Neural cell (in vitro differentiated cells): ENCODE results near the gene CCNY. TPM values are rescaled to one million over a fixed set of nuclear protein-coding genes. Genes with fewer than 3 reads are reported as not detected.
"Not testable (repeated sequence)": the region's sequence is repeated elsewhere in the genome, so short reads cannot be mapped to it uniquely, and the experiment has no call there.

ENCODE experiments used
- H2AFZ ChIP-seq: fragments of 200-600, 300-800 bp; sonication (generic), shearing (Covaris generic); 2 replicates; pipeline ENCODE4 v1.6.0; 2014; ENCODE audit warnings: low read depth, mild to moderate bottlenecking, antibody characterized with exemption, low read length, moderate library complexity
- H3F3A ChIP-seq: fragments of 200-600 bp; shearing (Covaris generic); 2 replicates; pipeline ENCODE4 v1.6.1; 2016; ENCODE audit warnings: mild to moderate bottlenecking, moderate library complexity, mixed read lengths, antibody characterized with exemption, low read length; ENCODE audit not compliant: insufficient read depth, poor library complexity, severe bottlenecking
- H3K27ac ChIP-seq: fragments of 200-600, 300-800 bp; sonication (generic), shearing (Covaris generic); 2 replicates; pipeline ENCODE4 v1.5.1; 2014; ENCODE audit warnings: mild to moderate bottlenecking, low read length, moderate library complexity
- H3K27me3 ChIP-seq: fragments of 300-800, 200-600 bp; sonication (generic), shearing (Covaris generic); 2 replicates; pipeline ENCODE4 v1.6.0; 2014; ENCODE audit warnings: mild to moderate bottlenecking, low read depth, low read length, moderate library complexity; ENCODE audit not compliant: insufficient read depth
- H3K36me3 ChIP-seq: fragments of 300-800, 200-600 bp; sonication (generic), shearing (Covaris generic); 2 replicates; pipeline ENCODE4 v1.5.1; 2014; ENCODE audit warnings: mild to moderate bottlenecking, antibody characterized with exemption, low read length, moderate library complexity; ENCODE audit not compliant: insufficient read depth
- H3K4me2 ChIP-seq: fragments of 300-800, 200-600 bp; sonication (generic), shearing (Covaris generic); 2 replicates; pipeline ENCODE4 v1.6.0; 2014; ENCODE audit warnings: mild to moderate bottlenecking, low read length
- H3K4me3 ChIP-seq: fragments of 300-800, 200-600 bp; sonication (generic), shearing (Covaris generic); 2 replicates; pipeline ENCODE4 v1.5.1; 2014; ENCODE audit warnings: mild to moderate bottlenecking, low read length, moderate library complexity
- H3K79me2 ChIP-seq: fragments of 200-600 bp; shearing (Covaris generic); replicated peaks from 2 replicates; pipeline ENCODE4 v1.6.0; 2014; ENCODE audit warnings: mild to moderate bottlenecking, low read length, moderate library complexity; ENCODE audit not compliant: insufficient read depth
- H3K9ac ChIP-seq: fragments of 300-800, 200-600 bp; sonication (generic), shearing (Covaris generic); 2 replicates; pipeline ENCODE4 v1.6.1; 2016; ENCODE audit warnings: mild to moderate bottlenecking, low read length, mixed read lengths
- H3K9me2 ChIP-seq: fragments of 200-600 bp; shearing (Covaris generic); 2 replicates; pipeline ENCODE4 v1.6.1; 2016; ENCODE audit warnings: mild to moderate bottlenecking, low read length, mixed read lengths; ENCODE audit not compliant: insufficient read depth
- H3K9me3 ChIP-seq: fragments of 200-600, 300-800 bp; sonication (generic), shearing (Covaris generic); 2 replicates; pipeline ENCODE4 v1.6.1; 2016; ENCODE audit warnings: mild to moderate bottlenecking, mixed run types, low read length, moderate library complexity, mixed read lengths
- H4K20me1 ChIP-seq: fragments of 200-600 bp; shearing (Covaris generic); 2 replicates; pipeline ENCODE4 v1.6.1; 2016; ENCODE audit warnings: mild to moderate bottlenecking, mixed run types; ENCODE audit not compliant: insufficient read depth
- EP300 ChIP-seq: fragments of 450-650 bp; conservative IDR thresholded peaks from 2 replicates; pipeline ENCODE4 v1.6.1; 2014; ENCODE audit warnings: antibody characterized with exemption, mild to moderate bottlenecking, moderate library complexity; ENCODE audit not compliant: poor library complexity, severe bottlenecking
- EZH2 ChIP-seq: fragments of 200-600, 300-800 bp; shearing (Covaris generic), sonication (generic); IDR thresholded peaks from 2 replicates; pipeline ENCODE4 v1.6.1; 2014; ENCODE audit warnings: antibody characterized with exemption, low read length, borderline replicate concordance, mild to moderate bottlenecking; ENCODE audit not compliant: insufficient read depth, poor library complexity, severe bottlenecking
- MXI1 ChIP-seq: fragments of 450-650 bp; conservative IDR thresholded peaks from 2 replicates; pipeline ENCODE4 v1.6.1; 2014; ENCODE audit warnings: antibody characterized with exemption, mild to moderate bottlenecking; ENCODE audit not compliant: poor library complexity, severe bottlenecking
- POLR2AphosphoS5 ChIP-seq: IDR thresholded peaks from 2 replicates; pipeline ENCODE4 v1.6.1; 2012
- RAD21 ChIP-seq: fragments of 450-650 bp; conservative IDR thresholded peaks from 2 replicates; pipeline ENCODE4 v1.6.1; 2014; ENCODE audit warnings: antibody characterized with exemption, mild to moderate bottlenecking, moderate library complexity
- REST ChIP-seq: IDR thresholded peaks from 2 replicates; pipeline ENCODE4 v1.6.1; 2012; ENCODE audit warnings: borderline replicate concordance
- SMC3 ChIP-seq: fragments of 450-650 bp; conservative IDR thresholded peaks from 2 replicates; pipeline ENCODE4 v1.6.1; 2014; ENCODE audit warnings: antibody characterized with exemption, mild to moderate bottlenecking, moderate library complexity; ENCODE audit not compliant: poor library complexity
- TAF1 ChIP-seq: IDR thresholded peaks from 2 replicates; pipeline ENCODE4 v1.6.1; 2012; ENCODE audit warnings: low read depth
- polyA plus RNA-seq: library from polyadenylated mRNA; depleted of rRNA; stranded (reverse); fragments of >200 nt; gene quantifications from 2 replicates; pipeline ENCODE4 v1.2.3, GENCODE V29; 2014
- TF ChIP-seq, protein P1 (sequence below): fragments of 450-650 bp; IDR thresholded peaks from 2 replicates; pipeline ENCODE4 v1.5.1; 2014; ENCODE audit warnings: antibody characterized with exemption, mild to moderate bottlenecking, moderate library complexity; ENCODE audit not compliant: poor library complexity, severe bottlenecking

The CCNY gene
- polyA plus RNA-seq, 1 donor from 2014 or later = 36.4 TPM

DNA sequence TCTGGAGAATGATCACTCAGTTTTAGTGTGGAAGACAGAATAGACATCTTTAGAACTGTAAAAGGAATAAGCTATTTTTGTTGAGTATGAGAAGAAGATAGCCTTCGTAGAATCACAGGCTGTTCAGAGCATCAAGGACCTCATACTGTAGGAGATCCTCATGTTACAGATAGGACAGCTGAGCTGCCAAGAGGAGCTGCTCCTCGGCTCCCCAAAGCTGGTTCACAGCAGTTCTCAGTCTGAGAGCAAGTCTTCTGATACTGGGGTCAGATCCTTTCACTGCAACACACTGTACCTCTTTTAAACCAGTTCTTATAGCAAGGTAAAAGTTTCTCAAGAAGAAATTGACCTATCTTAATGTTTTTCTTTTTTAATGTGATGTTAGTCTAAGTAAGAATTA, 17.1 kb downstream of the CCNY start:
- no peaks in the 10 kb centered on the region for H3K36me3 ChIP-seq
- H3F3A ChIP-seq = no peaks in the 10 kb centered on the region
- no peaks in the 10 kb centered on the region for H3K9me3 ChIP-seq
- H3K27me3 ChIP-seq = no peaks in the 10 kb centered on the region
- no peak overlapping the region for H3K4me2 ChIP-seq
- peaks cover 53% of the 10 kb centered on the region for H3K79me2 ChIP-seq
- H2AFZ ChIP-seq = no peak overlapping the region
- TF ChIP-seq MXI1 = no peak
- TF ChIP-seq, protein P1, sequence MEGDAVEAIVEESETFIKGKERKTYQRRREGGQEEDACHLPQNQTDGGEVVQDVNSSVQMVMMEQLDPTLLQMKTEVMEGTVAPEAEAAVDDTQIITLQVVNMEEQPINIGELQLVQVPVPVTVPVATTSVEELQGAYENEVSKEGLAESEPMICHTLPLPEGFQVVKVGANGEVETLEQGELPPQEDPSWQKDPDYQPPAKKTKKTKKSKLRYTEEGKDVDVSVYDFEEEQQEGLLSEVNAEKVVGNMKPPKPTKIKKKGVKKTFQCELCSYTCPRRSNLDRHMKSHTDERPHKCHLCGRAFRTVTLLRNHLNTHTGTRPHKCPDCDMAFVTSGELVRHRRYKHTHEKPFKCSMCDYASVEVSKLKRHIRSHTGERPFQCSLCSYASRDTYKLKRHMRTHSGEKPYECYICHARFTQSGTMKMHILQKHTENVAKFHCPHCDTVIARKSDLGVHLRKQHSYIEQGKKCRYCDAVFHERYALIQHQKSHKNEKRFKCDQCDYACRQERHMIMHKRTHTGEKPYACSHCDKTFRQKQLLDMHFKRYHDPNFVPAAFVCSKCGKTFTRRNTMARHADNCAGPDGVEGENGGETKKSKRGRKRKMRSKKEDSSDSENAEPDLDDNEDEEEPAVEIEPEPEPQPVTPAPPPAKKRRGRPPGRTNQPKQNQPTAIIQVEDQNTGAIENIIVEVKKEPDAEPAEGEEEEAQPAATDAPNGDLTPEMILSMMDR = no peak
- TF ChIP-seq REST = no peak
- no peak for TF ChIP-seq SMC3
- no peak for TF ChIP-seq TAF1
- H4K20me1 ChIP-seq = no peaks in the 10 kb centered on the region
- H3K9ac ChIP-seq = no peak overlapping the region
- H3K4me3 ChIP-seq = no peak overlapping the region
- H3K9me2 ChIP-seq = no peaks in the 10 kb centered on the region
- H3K27ac ChIP-seq = no peak overlapping the region

DNA sequence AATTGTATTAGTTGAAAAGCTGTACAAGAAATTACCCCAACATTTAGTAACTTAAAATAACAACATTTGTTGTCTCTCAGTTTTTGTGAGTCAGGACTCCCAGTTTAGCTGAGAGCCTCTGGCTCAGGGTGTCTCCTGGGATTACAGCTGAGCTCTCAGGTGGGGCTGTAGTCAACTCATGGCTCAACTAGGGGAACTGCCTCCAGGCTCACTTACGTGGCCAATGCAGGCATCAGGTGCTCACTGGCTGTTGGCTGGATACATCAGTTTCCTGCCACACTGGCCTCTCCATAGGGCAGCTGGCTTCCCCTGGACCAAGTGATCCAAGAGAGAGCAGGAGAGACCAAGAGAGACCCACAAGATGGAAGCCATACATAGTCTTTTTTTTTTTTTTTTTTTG, 17.5 kb downstream of the CCNY start:
- H3K9me2 ChIP-seq = no peaks in the 10 kb centered on the region
- no peak overlapping the region for H3K4me3 ChIP-seq
- no peak for TF ChIP-seq RAD21
- no peak for TF ChIP-seq EZH2
- TF ChIP-seq REST = no peak
- TF ChIP-seq, protein P1 = no peak
- no peak for TF ChIP-seq POLR2AphosphoS5
- no peak for TF ChIP-seq MXI1
- TF ChIP-seq SMC3 = no peak
- TF ChIP-seq TAF1 = no peak
- TF ChIP-seq EP300 = no peak
- no peaks in the 10 kb centered on the region for H3K27me3 ChIP-seq
- H4K20me1 ChIP-seq = no peaks in the 10 kb centered on the region
- H3K36me3 ChIP-seq = no peaks in the 10 kb centered on the region
- no peaks in the 10 kb centered on the region for H3F3A ChIP-seq
- H3K4me2 ChIP-seq = no peak overlapping the region
- no peak overlapping the region for H2AFZ ChIP-seq
- no peaks in the 10 kb centered on the region for H3K9me3 ChIP-seq
- no peak overlapping the region for H3K9ac ChIP-seq
- H3K27ac ChIP-seq = no peak overlapping the region
- H3K79me2 ChIP-seq = peaks cover 53% of the 10 kb centered on the region

DNA sequence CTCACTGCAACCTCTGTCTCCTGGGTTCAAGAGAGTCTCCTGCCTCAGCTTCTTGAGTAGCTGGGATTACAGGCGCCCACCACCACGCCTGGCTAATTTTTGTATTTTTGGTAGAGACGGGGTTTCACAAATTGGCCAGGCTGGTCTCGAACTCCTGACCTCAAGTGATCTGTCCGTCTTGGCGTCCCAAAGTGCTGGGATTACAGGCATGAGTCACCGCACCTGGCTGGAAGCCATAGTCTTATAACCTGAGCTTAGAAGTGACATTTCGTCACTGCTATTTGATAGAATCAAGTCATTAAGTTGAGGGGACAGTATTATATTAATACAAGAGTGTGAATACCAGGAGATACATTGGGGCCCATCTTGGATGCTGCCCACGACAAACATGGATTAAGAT, 17.9 kb downstream of the CCNY start:
- H3K27me3 ChIP-seq, H3K36me3 ChIP-seq, H4K20me1 ChIP-seq: not testable (repeated sequence)

More for the DNA sequence above, 17.9 kb downstream of the CCNY start:
- H3K4me2 ChIP-seq, H3K9ac ChIP-seq, H2AFZ ChIP-seq, H3K27ac ChIP-seq, H3K4me3 ChIP-seq, H3K9me2 ChIP-seq, H3K9me3 ChIP-seq, H3F3A ChIP-seq: not testable (repeated sequence)
- peaks cover 56% of the 10 kb centered on the region for H3K79me2 ChIP-seq
